ENCODE data around the gene CD2. TPM values are rescaled to one million over a fixed set of nuclear protein-coding genes. Genes with fewer than 3 reads are reported as not detected.

CD2 gene
- total and polyA plus RNA-seq, 2 donors (not counting 3 experiments of a cell fraction or from before 2014, with no cell fraction given), result not detected

- Histone ChIP-seq H3K9ac (replicated peaks; ENCODE audit: extremely low read depth, insufficient read depth, low read length) (no peak overlapping the region), H3K4me3 (replicated peaks in 1 of 3; ENCODE audit: insufficient read depth in 1 of 3, low read depth in 1 of 3, low read length in 3 of 3) (no peak overlapping the region), H3K4me1 (ENCODE audit: control insufficient read depth, extremely low read depth, insufficient read depth, low read length) (peaks cover 3% of the 10 kb centered on the region), H4K20me1 (replicated peaks; ENCODE audit: control insufficient read depth, extremely low read depth, insufficient read depth, low read length) (no peaks in the 10 kb centered on the region), H3K9me1 (replicated peaks; ENCODE audit: control insufficient read depth, extremely low read depth, insufficient read depth, low read length) (no peaks in the 10 kb centered on the region), H3K9me3 (replicated peaks; ENCODE audit: control insufficient read depth, insufficient read depth, low read length) (no peaks in the 10 kb centered on the region), H3K79me2 (ENCODE audit: control insufficient read depth, insufficient read depth, low read length) (no peaks in the 10 kb centered on the region), H3K27me3 (ENCODE audit: control insufficient read depth in 2 of 2, insufficient read depth in 2 of 2, low read length in 2 of 2) (no peaks in the 10 kb centered on the region), H2AFZ (ENCODE audit: low read depth, low read length) (no peak overlapping the region), H3K4me2 (ENCODE audit: insufficient read depth, low read length) (no peak overlapping the region), H3K36me3 (ENCODE audit: control insufficient read depth in 2 of 2, extremely low read depth in 1 of 2, insufficient read depth in 2 of 2, low read length in 2 of 2) (no peaks in the 10 kb centered on the region), H3K27ac (ENCODE audit: insufficient read depth, low read depth, low read length) (no peak overlapping the region)
- intact Hi-C loops (cut with micrococcal nuclease), result no loop called here
- FAIRE-seq, result no peak
- ChIA-PET CTCF (no interaction called here), POLR2A (no interaction called here)
- DNase-seq (ENCODE audit: low read depth, low spot score), result no peak
- dilution Hi-C loops (cut with MboI; ENCODE audit: extremely low pct_ligation_motif_present, low sequenced_read_pairs), result no loop called here
- BruUV-seq (replicated peaks), result no TSS peak
- TF ChIP-seq FOS (IDR thresholded peaks at IDR 0.05; ENCODE audit: borderline replicate concordance, insufficient read depth, low read length) (no peak), GATA2 (IDR thresholded peaks at IDR 0.05; ENCODE audit: insufficient read depth, insufficient read length, low read depth, low read length) (no peak), CTCF (IDR thresholded peaks at IDR 0.05; ENCODE audit: extremely low read depth in 1 of 2, insufficient read depth in 1 of 2, low read depth in 1 of 2, low read length in 2 of 2) (no peak), POLR2A (IDR thresholded peaks at IDR 0.05; ENCODE audit: low read depth, low read length) (no peak), JUN (IDR thresholded peaks at IDR 0.05; ENCODE audit: borderline replicate concordance, insufficient read depth, insufficient read length, low read depth) (no peak), EZH2 (IDR thresholded peaks at IDR 0.05; ENCODE audit: borderline replicate concordance, low read depth, low read length, severe bottlenecking) (no peak), MYC (IDR thresholded peaks at IDR 0.05; ENCODE audit: low read depth, low read length) (no peak), POLR2AphosphoS5 (IDR thresholded peaks at IDR 0.05; ENCODE audit: insufficient read depth, low read depth, low read length) (no peak)
- TF ChIP-seq, protein P1, sequence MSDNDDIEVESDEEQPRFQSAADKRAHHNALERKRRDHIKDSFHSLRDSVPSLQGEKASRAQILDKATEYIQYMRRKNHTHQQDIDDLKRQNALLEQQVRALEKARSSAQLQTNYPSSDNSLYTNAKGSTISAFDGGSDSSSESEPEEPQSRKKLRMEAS (IDR thresholded peaks at IDR 0.05; ENCODE audit: insufficient read depth, insufficient read length), result no peak
These were observed 14.3 kb downstream of the CD2 start for GRCh38 chr1:116768416-116769103.
